Trophoblast cell (in vitro differentiated cells and primary cell): ENCODE measurements around the gene FOXL2.

Experiments used
- DNase-seq, 2 donors: peaks; one replicate each; pipeline ENCODE4 v3.0.0-alpha.2; 2016
- H2AFZ ChIP-seq: 2 replicates; pipeline ENCODE4 v1.6.1; 2013; ENCODE audit warnings: low read length, moderate library complexity, mild to moderate bottlenecking; ENCODE audit not compliant: insufficient read depth, poor library complexity
- H2AK5ac ChIP-seq: 2 replicates; pipeline ENCODE4 v1.6.1; 2013; ENCODE audit warnings: mild to moderate bottlenecking, low read length
- H2BK120ac ChIP-seq: 2 replicates; pipeline ENCODE4 v1.6.1; 2013; ENCODE audit warnings: low read length, mild to moderate bottlenecking, moderate library complexity; ENCODE audit not compliant: insufficient read depth, poor library complexity
- H2BK12ac ChIP-seq: 2 replicates; pipeline ENCODE4 v1.6.1; 2013; ENCODE audit warnings: mild to moderate bottlenecking, low read length, moderate library complexity
- H2BK5ac ChIP-seq: 2 replicates; pipeline ENCODE4 v1.6.1; 2013; ENCODE audit warnings: low read length, low read depth, moderate library complexity, mild to moderate bottlenecking; ENCODE audit not compliant: poor library complexity
- H3K14ac ChIP-seq: 2 replicates; pipeline ENCODE4 v1.6.1; 2013; ENCODE audit warnings: mild to moderate bottlenecking, low read length
- H3K18ac ChIP-seq: 2 replicates; pipeline ENCODE4 v1.6.1; 2013; ENCODE audit warnings: mild to moderate bottlenecking, low read length
- H3K23ac ChIP-seq: 2 replicates; pipeline ENCODE4 v1.6.1; 2013; ENCODE audit warnings: low read length
- H3K27ac ChIP-seq: 2 replicates; pipeline ENCODE4 v1.5.1; 2013; ENCODE audit warnings: low read depth, mild to moderate bottlenecking, inconsistent platforms, low read length, moderate library complexity
- H3K27me3 ChIP-seq: 2 replicates; pipeline ENCODE4 v1.6.1; 2013; ENCODE audit warnings: inconsistent platforms, mild to moderate bottlenecking, low read length, moderate library complexity; ENCODE audit not compliant: insufficient read depth
- H3K36me3 ChIP-seq, 2 experiments: 1 replicate in 1 of 2; 2 replicates in 1 of 2; pipeline ENCODE4 v1.6.1; 2013; ENCODE audit warnings: low read length in 2 of 2, mild to moderate bottlenecking in 2 of 2, moderate library complexity in 1 of 2; ENCODE audit not compliant: insufficient read depth in 2 of 2, control insufficient read depth in 1 of 2
- H3K4ac ChIP-seq: 2 replicates; pipeline ENCODE4 v1.6.1; 2013; ENCODE audit warnings: low read depth, mild to moderate bottlenecking, low read length, moderate library complexity
- H3K4me1 ChIP-seq, 2 experiments: 1 replicate in 1 of 2; 2 replicates in 1 of 2; pipeline ENCODE4 v1.6.1; 2013; ENCODE audit warnings: low read length in 2 of 2, mild to moderate bottlenecking in 2 of 2, moderate library complexity in 1 of 2; ENCODE audit not compliant: insufficient read depth in 2 of 2, control insufficient read depth in 1 of 2
- H3K4me2 ChIP-seq: 2 replicates; pipeline ENCODE4 v1.6.1; 2013; ENCODE audit warnings: inconsistent platforms, mild to moderate bottlenecking, low read length, moderate library complexity
- H3K4me3 ChIP-seq: 2 replicates; pipeline ENCODE4 v1.5.1; 2013; ENCODE audit warnings: mild to moderate bottlenecking, low read depth, low read length, inconsistent platforms
- H3K79me1 ChIP-seq: one replicate; pipeline ENCODE4 v1.6.1; 2013; ENCODE audit warnings: low read length
- H3K79me2 ChIP-seq: 2 replicates; pipeline ENCODE4 v1.6.1; 2013; ENCODE audit warnings: low read length, mild to moderate bottlenecking; ENCODE audit not compliant: control insufficient read depth, insufficient read depth, poor library complexity
- H3K9ac ChIP-seq: 2 replicates; pipeline ENCODE4 v1.6.1; 2013; ENCODE audit warnings: mild to moderate bottlenecking, low read length
- H3K9me3 ChIP-seq: 2 replicates; pipeline ENCODE4 v1.6.1; 2013; ENCODE audit warnings: low read depth, mild to moderate bottlenecking, control low read depth, inconsistent platforms, low read length; ENCODE audit not compliant: insufficient read depth
- H4K12ac ChIP-seq: 2 replicates; pipeline ENCODE4 v1.6.1; 2013; ENCODE audit warnings: low read depth, mild to moderate bottlenecking, low read length, moderate library complexity
- H4K8ac ChIP-seq: 2 replicates; pipeline ENCODE4 v1.6.1; 2013; ENCODE audit warnings: low read depth, mild to moderate bottlenecking, low read length, moderate library complexity
- H4K91ac ChIP-seq: one replicate; pipeline ENCODE4 v1.6.1; 2013; ENCODE audit warnings: low read depth, mild to moderate bottlenecking, low read length, moderate library complexity
- WGBS: extraction: QIAGEN DNeasy Blood & Tissue Kit; methylation state at CpG from one replicate; pipeline ENCODE4 v1.1.7; 2013; ENCODE audit warnings: missing lambda C conversion rate; ENCODE audit not compliant: insufficient read length, insufficient coverage; ENCODE audit errors: extremely low coverage; 5-methylcytosine and 5-hydroxymethylcytosine counted together

Gene FOXL2

DNA sequence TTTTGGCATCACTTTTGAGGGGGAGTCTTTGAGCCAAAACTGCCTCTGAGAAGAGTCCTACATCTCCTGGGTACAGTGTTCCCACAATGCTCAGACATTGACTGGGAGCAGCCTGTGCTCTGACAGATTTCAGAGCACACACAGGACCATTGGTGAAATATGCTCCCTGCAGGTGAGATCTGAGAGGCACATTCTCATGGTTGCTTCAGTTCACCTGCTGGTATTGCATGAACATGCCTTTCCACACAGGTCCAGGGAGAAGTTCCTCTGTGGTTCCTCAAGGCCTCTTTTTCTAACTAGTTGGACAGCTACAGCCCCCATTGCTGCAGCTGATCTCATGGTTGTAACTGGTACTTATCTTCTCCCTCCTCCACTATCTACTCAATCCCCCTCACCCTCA is 37.0 kb downstream of the FOXL2 start:
- Histone ChIP-seq H3K27ac (no peak overlapping the region), H2AFZ (no peak overlapping the region), H3K79me2 (no peaks in the 10 kb centered on the region), H3K4me1 (peaks cover 4% of the 10 kb centered on the region in 2 experiments), H4K91ac (no peak overlapping the region), H3K27me3 (no peaks in the 10 kb centered on the region), H2BK5ac (no peak overlapping the region), H3K9me3 (no peaks in the 10 kb centered on the region), H3K4me3 (no peak overlapping the region), H3K23ac (no peak overlapping the region), H4K8ac (no peak overlapping the region), H3K18ac (no peak overlapping the region), H3K4ac (no peak overlapping the region), H3K36me3 (no peaks in the 10 kb centered on the region), H4K12ac (no peak overlapping the region), H3K79me1 (no peaks in the 10 kb centered on the region), H3K9ac (no peak overlapping the region), H2BK12ac (no peak overlapping the region), H2AK5ac (no peak overlapping the region), H3K4me2 (no peak overlapping the region), H2BK120ac (no peak overlapping the region), H3K14ac (no peak overlapping the region)
- DNase-seq, result peak; percentile 83 to 91

DNA sequence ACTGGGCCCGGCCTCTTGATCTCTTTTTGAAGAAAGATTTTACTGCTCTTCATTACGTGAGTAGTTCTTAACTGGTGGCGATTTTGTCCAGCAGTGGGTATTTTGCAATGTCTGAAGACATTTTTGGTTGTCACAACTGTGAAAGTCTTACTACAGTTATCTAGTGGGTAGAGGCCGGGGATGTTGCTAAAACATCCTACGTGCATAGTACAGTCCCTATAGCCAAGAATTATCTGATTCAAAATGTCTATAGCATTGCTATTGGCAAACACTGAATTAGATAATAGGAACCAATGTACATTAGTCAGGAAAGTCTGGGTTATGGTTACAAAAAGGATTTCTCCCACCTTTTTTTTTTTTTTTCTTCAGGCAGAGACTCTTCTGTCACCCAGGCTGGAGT is 38.1 kb downstream of the FOXL2 start:
- H4K12ac ChIP-seq, result no peak overlapping the region

DNA sequence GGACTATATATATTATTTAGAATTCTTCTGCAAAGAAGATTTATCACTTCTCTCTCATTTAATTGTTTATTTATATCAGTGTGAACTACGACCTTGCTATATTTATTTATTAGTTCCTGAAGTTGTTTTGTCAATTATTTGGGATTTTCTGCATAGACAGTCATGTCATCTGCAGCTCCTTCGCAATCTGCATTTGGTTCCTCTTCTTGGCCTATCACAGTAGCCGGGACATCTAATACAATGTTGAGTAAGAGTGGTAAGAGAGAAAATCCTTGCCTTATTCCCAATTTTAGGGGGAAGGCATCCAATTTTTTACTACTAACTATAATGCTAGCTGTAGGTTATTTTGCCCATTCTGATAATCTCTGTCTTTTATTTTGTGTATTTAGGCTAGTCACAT is 39.4 kb downstream of the FOXL2 start:
- H3K4me1 ChIP-seq, result no peaks in the 10 kb centered on the region
- no peak overlapping the region for H3K4me2 ChIP-seq
- H3K18ac ChIP-seq, result no peak overlapping the region
- no peak overlapping the region for H4K91ac ChIP-seq
- H4K12ac ChIP-seq, result no peak overlapping the region
- H2AFZ ChIP-seq, result no peak overlapping the region
- H2AK5ac ChIP-seq, result no peak overlapping the region
- no peaks in the 10 kb centered on the region for H3K79me2 ChIP-seq
- no peak overlapping the region for H3K4me3 ChIP-seq
- no peaks in the 10 kb centered on the region for H3K36me3 ChIP-seq
- WGBS, result no CpG with 5 or more reads among the region's 3 CpGs
- H4K8ac ChIP-seq, result no peak overlapping the region
- no peak for DNase-seq
- H3K23ac ChIP-seq, result no peak overlapping the region
- H3K4ac ChIP-seq, result no peak overlapping the region
- H2BK120ac ChIP-seq, result no peak overlapping the region
- H2BK12ac ChIP-seq, result no peak overlapping the region
- no peaks in the 10 kb centered on the region for H3K79me1 ChIP-seq
- H3K27me3 ChIP-seq, result no peaks in the 10 kb centered on the region
- no peak overlapping the region for H3K9ac ChIP-seq
- no peak overlapping the region for H3K14ac ChIP-seq
- H2BK5ac ChIP-seq, result no peak overlapping the region
- no peak overlapping the region for H3K27ac ChIP-seq
- H3K9me3 ChIP-seq, result no peaks in the 10 kb centered on the region

More for the DNA sequence above, 38.1 kb downstream of the FOXL2 start:
- Histone ChIP-seq H2AK5ac (no peak overlapping the region), H3K14ac (no peak overlapping the region), H3K23ac (no peak overlapping the region), H2BK5ac (no peak overlapping the region), H3K4ac (no peak overlapping the region), H2BK12ac (no peak overlapping the region), H3K9me3 (no peaks in the 10 kb centered on the region), H4K8ac (no peak overlapping the region), H3K79me1 (no peaks in the 10 kb centered on the region), H3K27me3 (no peaks in the 10 kb centered on the region), H3K4me2 (no peak overlapping the region), H3K27ac (no peak overlapping the region), H3K36me3 (no peaks in the 10 kb centered on the region), H2AFZ (no peak overlapping the region), H3K9ac (no peak overlapping the region), H3K4me1 (no peaks in the 10 kb centered on the region), H3K79me2 (no peaks in the 10 kb centered on the region), H4K91ac (no peak overlapping the region), H3K18ac (no peak overlapping the region), H2BK120ac (no peak overlapping the region), H3K4me3 (no peak overlapping the region)
- no CpG with 5 or more reads among the region's 5 CpGs for WGBS
- peak in 1 of 2 donors; percentile 50 for DNase-seq

- Histone ChIP-seq H2BK5ac (no peak overlapping the region), H3K79me1 (no peaks in the 10 kb centered on the region), H3K4me3 (no peak overlapping the region), H3K79me2 (no peaks in the 10 kb centered on the region), H2BK120ac (no peak overlapping the region), H3K14ac (no peak overlapping the region), H2BK12ac (no peak overlapping the region), H2AK5ac (no peak overlapping the region), H3K9me3 (no peaks in the 10 kb centered on the region), H3K27me3 (no peaks in the 10 kb centered on the region), H3K36me3 (no peaks in the 10 kb centered on the region), H3K23ac (no peak overlapping the region), H4K91ac (no peak overlapping the region), H3K18ac (no peak overlapping the region), H2AFZ (no peak overlapping the region), H4K12ac (no peak overlapping the region), H3K4me1 (no peaks in the 10 kb centered on the region), H3K27ac (no peak overlapping the region), H3K9ac (no peak overlapping the region), H4K8ac (no peak overlapping the region), H3K4me2 (no peak overlapping the region), H3K4ac (no peak overlapping the region)
- DNase-seq, result peak in 1 of 2 donors; percentile 23
- WGBS, result no CpG with 5 or more reads among the region's 1 CpG
These were observed 44.8 kb downstream of the FOXL2 start for GRCh38 chr3:138902171-138902570.
